Measurements from ENCODE around the gene CDH23.

GRCh38 chr10:71504168-71504567 lies 107.4 kb downstream of the CDH23 start:
- TF ChIP-seq FOXA1 (IDR thresholded peaks at IDR 0.05) (no peak), FOXM1 (IDR thresholded peaks at IDR 0.05; ENCODE audit: borderline replicate concordance) (no peak), SUZ12 (IDR thresholded peaks at IDR 0.05) (no peak), HDGF (IDR thresholded peaks at IDR 0.05; ENCODE audit: borderline replicate concordance) (no peak), LEF1 (IDR thresholded peaks at IDR 0.05; ENCODE audit: borderline replicate concordance) (no peak)

All from HEK293T (cell line).